Endothelial cell of hepatic sinusoid (primary cell): ENCODE results near the gene SIRT3.
"Not testable (repeated sequence)": the region's sequence is repeated elsewhere in the genome, so short reads cannot be mapped to it uniquely, and the experiment has no call there.

Source experiments
- in situ Hi-C: cut with HindIII; loops from 2 replicates; pipeline ENCODE4 v1.10.0; 2017; ENCODE audit warnings: low sequenced_read_pairs

SIRT3 gene

DNA sequence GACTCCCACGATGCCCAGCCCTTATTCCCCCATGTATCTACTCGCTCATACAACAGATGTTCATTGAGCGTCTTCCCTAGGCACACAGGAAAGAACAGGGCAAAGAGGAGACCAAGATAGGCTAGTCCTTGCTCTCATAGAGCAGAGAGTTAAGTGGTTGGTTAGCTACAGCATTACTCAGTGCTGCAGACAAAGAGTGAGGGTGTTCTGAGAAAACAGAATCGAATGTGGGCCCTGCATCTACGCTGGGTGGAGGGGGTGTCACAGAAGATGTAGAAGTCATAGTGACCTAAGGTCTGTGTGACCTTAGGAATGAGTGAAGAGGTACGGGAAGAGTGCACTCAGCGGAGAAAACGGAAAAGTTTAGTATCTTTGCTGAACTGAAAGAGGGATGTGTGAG lies 12.9 kb upstream of the SIRT3 start:
- in situ Hi-C loops = no loop called here

DNA sequence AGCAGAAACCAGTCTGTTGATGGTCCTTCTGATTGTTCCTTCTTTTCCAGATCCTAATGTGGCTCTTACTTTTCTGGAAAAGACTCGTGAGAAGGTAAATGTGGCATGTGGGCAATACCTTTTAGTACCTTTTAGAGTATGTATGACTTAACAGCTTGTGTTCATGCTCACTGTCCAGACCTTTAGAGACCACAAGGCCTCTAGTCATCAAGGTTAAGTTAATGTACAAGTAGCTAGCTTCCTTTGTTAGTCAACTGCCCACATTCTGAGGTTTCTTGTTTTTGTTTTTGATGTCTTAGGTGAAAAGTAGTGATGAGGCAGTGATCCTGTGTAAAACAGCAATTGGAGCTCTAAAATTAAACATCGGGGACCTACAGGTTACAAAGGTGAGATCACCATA lies 8.2 kb upstream of the SIRT3 start:
- in situ Hi-C loops = no loop called here

- in situ Hi-C loops = no loop called here
These were observed 5.5 kb upstream of the SIRT3 start for GRCh38 chr11:241634-242033.

DNA sequence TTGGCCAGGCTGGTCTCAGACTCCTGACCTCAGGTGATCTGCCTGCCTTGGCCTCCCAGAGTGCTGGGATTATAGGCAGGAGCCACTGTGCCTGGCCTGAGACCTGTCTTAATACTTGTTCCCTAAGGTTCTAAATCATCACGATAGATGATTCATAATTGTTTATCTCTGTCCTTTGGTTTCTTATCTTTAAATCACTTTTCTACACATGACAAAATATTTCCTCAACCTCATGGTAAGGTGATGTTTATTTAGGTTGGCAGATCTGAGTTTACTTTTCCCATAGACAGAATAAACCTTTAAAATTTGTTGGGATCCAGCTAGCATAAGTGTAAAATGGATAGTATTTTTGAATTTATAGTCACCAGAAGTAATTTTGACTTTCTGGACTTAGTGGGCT lies 4.2 kb upstream of the SIRT3 start:
- in situ Hi-C loops = no loop called here

DNA sequence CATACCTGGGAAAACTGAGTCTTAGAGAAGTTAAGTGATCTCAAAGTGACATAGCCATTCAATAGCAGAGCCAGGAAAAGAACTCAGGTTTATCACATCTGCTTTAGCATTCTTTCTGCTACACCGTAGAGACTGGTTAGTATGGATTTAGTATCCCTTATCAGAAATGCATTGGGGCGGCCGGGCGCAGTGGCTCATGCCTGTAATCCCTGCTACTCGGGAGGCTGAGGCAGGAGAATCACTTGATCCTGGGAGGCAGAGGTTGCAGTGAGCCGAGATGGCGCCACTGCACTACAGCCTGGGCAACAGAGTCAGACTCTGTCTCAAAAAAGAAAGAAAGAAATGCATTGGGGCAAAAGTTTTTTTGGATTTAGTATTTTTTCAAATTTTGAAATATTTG lies 2.2 kb upstream of the SIRT3 start:
- in situ Hi-C loops = not testable (repeated sequence)

GRCh38 chr11:236774-237767 lies 929 bp upstream of the SIRT3 start, which contains the start of gene PSMD13:
Gene PSMD13, plus strand, starts transcription at chr11:236976. Its CDS starts 74 bp downstream, at chr11:237050.
- in situ Hi-C loops = no loop called here

GRCh38 chr11:235609-235996 lies 539 bp downstream of the SIRT3 start:
- in situ Hi-C loops = no loop called here

GRCh38 chr11:235180-235579 lies 962 bp downstream of the SIRT3 start:
- in situ Hi-C loops = no loop called here

DNA sequence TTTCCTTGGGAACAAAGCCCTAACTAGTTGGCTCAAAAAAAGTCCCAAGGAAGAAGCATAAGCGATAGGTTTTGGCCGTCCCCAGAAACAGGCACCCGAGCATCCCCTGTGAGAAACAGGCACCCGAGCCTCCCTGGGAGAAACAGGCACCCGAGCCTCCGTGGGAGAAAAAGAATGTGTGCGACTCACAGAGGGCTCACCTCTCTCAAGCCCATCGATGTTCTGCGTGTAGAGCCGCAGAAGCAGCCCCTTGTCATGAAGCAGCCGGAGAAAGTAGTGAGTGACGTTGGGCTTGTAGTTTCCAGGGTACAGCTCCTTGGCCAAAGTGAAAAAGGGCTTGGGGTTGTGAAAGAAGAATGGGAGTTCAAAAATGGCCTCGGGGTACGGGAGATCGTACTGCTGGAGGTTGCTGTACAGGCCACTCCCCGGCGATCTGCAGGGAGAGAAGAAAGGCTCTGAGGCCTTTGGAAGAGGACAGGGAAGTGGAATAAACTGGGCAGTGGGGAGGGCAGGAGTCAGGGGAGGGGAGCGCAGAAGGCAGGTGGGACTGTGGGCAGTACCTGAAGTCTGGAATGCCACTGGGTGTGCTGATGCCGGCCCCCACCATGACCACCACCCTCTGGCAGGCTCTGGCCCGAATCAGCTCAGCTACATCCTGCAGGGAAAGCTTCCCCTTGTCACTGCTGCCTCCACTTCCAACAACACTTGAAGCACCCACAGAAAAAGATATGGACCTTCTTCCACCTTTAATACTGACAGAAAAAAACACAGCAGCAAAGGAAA lies 3.2 kb downstream of the SIRT3 start:
- in situ Hi-C loops = no loop called here

GRCh38 chr11:230431-230830 lies 5.7 kb downstream of the SIRT3 start:
- in situ Hi-C loops = no loop called here

- in situ Hi-C loops = no loop called here
These were observed 8.2 kb downstream of the SIRT3 start for GRCh38 chr11:227824-228379.

GRCh38 chr11:225734-226453 lies 10.2 kb downstream of the SIRT3 start:
- in situ Hi-C loops = no loop called here

- in situ Hi-C loops = no loop called here
These were observed 11.7 kb downstream of the SIRT3 start for GRCh38 chr11:224424-224823.

DNA sequence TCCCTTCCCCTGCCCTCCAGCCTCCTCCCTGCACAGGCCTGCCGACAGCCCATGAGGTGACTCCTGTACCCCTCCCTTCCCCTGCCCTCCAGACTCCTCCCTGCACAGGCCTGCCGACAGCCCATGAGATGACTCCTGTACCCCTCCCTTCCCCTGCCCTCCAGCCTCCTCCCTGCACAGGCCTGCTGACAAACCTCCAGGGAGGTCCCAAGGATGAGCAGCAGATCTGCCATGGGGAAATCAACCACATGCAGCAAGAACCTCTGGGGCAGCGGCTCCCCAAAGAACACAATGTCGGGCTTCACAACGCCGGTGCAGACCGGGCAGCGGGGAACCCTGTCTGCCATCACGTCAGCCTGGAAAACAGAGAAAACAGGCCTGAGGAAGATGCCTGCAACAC lies 12.3 kb downstream of the SIRT3 start:
- in situ Hi-C loops = no loop called here

- in situ Hi-C loops = no loop called here
These were observed 12.9 kb downstream of the SIRT3 start for GRCh38 chr11:223026-223789.

GRCh38 chr11:221998-222789 lies 13.9 kb downstream of the SIRT3 start:
- in situ Hi-C loops = no loop called here

DNA sequence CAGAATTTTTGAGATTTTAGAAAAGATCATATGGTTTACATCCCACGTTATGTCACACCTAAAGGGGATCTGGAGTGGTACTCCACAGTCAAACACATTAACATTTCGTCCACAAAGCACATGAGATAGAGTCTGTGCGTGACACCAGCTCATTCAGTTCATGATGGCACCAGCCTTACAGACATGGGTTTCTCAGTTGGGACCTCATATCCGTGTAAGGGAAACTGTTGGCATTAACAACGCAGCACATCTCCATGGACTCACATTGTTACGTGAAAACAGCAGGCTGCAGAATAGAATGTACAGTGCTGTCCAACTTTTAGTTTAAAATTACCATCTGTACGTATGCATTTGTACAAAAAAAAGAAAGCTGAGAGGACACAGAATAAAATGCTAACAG lies 14.6 kb downstream of the SIRT3 start:
- in situ Hi-C loops = no loop called here

DNA sequence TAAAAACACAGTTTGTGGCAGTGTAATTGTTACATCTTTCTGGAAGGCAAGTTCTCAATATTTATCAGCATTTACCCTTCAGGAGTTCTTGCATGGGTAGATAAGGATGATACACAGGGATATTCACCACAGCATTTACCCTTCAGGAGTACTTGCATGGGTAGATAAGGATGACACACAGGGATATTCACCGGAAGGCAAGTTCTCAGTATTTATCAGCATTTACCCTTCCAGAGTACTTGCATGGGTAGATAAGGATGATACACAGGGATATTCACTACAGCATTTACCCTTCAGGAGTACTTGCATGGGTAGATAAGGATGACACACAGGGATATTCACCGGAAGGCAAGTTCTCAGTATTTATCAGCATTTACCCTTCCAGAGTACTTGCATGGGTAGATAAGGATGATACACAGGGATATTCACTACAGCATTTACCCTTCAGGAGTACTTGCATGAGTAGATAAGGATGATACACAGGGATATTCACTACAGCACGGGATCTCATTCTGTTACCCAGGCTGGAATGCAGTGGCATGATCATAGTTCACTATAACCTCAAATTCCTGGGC lies 15.4 kb downstream of the SIRT3 start:
- in situ Hi-C loops = not testable (repeated sequence)
